Retinal pigment epithelial cell (primary cell): ENCODE results near the gene TBC1D22A.

Experiments used
- DNase-seq: peaks from one replicate; pipeline ENCODE4 v3.0.0-alpha.2; 2010; ENCODE audit warnings: low read depth
- H3K4me3 ChIP-seq: 2 replicates; pipeline ENCODE4 v1.5.1; 2011; ENCODE audit warnings: mild to moderate bottlenecking, low read length, control low read depth, moderate library complexity
- CTCF ChIP-seq: conservative IDR thresholded peaks from 2 replicates; pipeline ENCODE4 v1.5.1; 2011; ENCODE audit warnings: low read depth, low read length, control low read depth, inconsistent platforms

Gene TBC1D22A

GRCh38 chr22:47175151-47176025, 412.9 kb downstream of the TBC1D22A start:
- no peak for DNase-seq
- H3K4me3 ChIP-seq: no peak overlapping the region
- no peak for TF ChIP-seq CTCF

- TF ChIP-seq CTCF: no peak
- H3K4me3 ChIP-seq: no peak overlapping the region
- DNase-seq: no peak
Measured at GRCh38 chr22:47176026-47176389, 413.6 kb downstream of the TBC1D22A start.

- no peak overlapping the region for H3K4me3 ChIP-seq
- no peak for TF ChIP-seq CTCF
- no peak for DNase-seq
Measured at GRCh38 chr22:47176573-47177333, 414.3 kb downstream of the TBC1D22A start.

- no peak for DNase-seq
- H3K4me3 ChIP-seq: no peak overlapping the region
- TF ChIP-seq CTCF: no peak
Measured at GRCh38 chr22:47177334-47177815, 414.9 kb downstream of the TBC1D22A start.

GRCh38 chr22:47178339-47178738, 415.9 kb downstream of the TBC1D22A start:
- DNase-seq: no peak
- no peak for TF ChIP-seq CTCF
- no peak overlapping the region for H3K4me3 ChIP-seq

- TF ChIP-seq CTCF: no peak
- no peak for DNase-seq
- H3K4me3 ChIP-seq: no peak overlapping the region
Measured at GRCh38 chr22:47180796-47181195, 418.3 kb downstream of the TBC1D22A start.
